Retinal pigment epithelial cell (primary cell): ENCODE results near the gene KRT86.

Experiments used
- DNase-seq: peaks from one replicate; pipeline ENCODE4 v3.0.0-alpha.2; 2010; ENCODE audit warnings: low read depth
- H3K4me3 ChIP-seq: 2 replicates; pipeline ENCODE4 v1.5.1; 2011; ENCODE audit warnings: mild to moderate bottlenecking, low read length, control low read depth, moderate library complexity
- CTCF ChIP-seq: conservative IDR thresholded peaks from 2 replicates; pipeline ENCODE4 v1.5.1; 2011; ENCODE audit warnings: low read depth, low read length, control low read depth, inconsistent platforms

The KRT86 gene

DNA sequence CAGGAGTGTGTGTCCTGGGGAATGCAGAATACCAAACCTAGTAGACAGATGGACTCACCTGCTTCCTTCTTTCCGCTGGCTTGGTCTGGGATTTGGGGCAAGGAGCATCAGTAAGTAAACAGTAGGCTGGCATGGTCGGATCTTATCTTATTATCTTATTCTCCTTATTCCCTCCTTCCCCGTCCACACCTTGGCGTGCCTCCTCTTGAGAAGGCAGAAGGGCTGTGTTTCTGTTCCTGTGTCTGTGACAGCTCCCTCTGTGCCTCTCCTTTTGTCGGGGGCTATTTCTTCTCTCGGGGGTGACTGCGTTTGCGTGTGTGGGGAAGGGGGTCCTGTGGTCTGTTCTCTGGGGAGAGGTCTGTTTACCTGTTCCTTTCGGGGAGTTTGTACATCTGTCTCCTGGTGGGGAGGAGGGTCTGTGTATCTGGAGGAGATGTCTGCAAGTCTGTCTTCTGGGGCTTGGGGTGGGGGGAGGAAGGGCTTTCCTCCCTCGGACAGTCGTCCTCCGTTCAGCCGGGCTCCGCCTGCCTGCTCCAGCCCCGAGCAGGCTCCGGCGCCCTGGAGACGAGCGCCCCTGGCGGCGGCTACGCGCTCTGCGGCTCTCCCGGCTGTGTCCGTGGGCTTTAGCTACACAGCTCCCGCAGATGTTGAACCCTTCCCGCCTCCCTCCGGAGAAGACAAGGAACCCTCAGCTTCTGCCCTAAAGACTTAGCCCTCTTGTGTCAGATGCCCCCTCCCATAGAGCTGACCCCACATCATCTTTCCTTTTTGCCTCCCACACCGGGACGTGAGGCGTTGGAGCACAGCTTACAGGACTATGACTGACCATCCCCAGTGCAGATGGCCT, 4.4 kb downstream of the KRT86 start:
- H3K4me3 ChIP-seq: peak overlapping the region; percentile 26
- DNase-seq: no peak
- peak; percentile 98 for TF ChIP-seq CTCF

GRCh38 chr12:52279422-52280318, 5.2 kb downstream of the KRT86 start:
- H3K4me3 ChIP-seq: no peak overlapping the region
- DNase-seq: no peak
- no peak for TF ChIP-seq CTCF

GRCh38 chr12:52280319-52280795, 5.9 kb downstream of the KRT86 start:
- no peak for TF ChIP-seq CTCF
- DNase-seq: peak; percentile 91
- no peak overlapping the region for H3K4me3 ChIP-seq

DNA sequence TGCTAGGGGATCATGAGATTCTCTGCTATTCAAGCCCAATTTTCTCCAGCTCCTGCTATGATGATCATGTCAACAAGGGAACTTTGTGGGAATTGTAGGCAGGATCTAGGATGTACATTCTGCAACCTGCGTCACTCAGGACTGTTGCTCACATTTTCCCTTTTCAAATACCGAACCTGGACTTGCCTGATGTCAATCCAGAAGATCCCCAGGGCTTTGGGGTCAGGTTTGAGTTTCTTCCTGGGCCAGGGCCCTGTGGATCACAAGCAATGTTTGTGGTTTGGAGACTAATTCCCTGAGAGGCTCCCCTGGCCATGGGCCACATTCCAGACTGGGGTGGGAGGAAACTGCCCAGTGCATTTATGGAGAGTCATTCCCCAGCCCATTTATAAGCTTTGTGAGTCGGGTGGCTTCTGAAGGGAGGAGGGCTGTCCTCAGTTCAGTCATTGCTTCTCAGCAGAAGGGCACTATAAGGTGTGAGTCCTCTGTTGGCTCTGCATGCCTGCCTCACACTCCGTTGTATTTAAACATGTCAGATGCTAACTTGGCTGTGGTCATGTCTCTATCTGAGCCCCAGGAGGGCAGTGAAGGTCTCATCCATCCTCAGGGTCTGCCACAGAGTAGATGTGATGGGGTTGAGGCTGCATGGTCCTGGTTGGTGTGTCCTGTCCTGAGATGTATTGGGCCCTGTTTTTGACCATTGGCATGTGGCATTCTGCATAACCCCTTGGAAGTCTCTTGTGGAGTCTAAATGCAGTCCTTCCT, 6.5 kb downstream of the KRT86 start:
- H3K4me3 ChIP-seq: no peak overlapping the region

DNA sequence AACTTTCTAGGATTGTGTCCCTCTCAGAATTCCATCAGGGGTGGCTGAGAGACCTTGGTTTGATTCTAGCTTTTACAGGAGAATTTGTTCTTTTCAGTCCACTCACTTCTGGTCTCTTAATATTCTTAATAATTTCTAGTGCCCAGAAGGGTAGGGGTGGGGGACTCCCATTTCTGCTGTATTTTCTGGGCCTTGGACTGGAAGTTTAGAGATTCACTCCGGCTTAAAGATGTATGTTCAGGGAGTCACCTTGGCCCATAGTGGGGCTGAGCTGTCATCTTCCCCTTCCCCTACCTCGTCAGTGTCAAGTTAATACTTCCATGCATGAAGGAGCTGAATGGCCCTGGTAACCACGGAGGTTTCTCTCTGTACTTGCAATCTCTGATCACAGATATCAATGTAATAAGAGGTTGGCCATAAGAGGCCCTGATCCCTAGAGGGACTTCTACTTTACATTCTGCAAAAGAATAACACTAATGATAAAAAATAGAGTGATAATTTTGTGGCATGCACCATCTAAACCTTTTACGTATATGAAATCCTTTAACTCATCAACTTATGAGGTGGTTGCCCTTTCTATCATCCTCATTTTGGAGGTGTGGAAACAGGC, 10.2 kb downstream of the KRT86 start:
- no peak for TF ChIP-seq CTCF
- H3K4me3 ChIP-seq: no peak overlapping the region
- no peak for DNase-seq

More for the DNA sequence above, 6.5 kb downstream of the KRT86 start:
- peak; percentile 95 for DNase-seq
- TF ChIP-seq CTCF: no peak

GRCh38 chr12:52285172-52285745, 10.8 kb downstream of the KRT86 start:
- no peak overlapping the region for H3K4me3 ChIP-seq
- DNase-seq: no peak
- TF ChIP-seq CTCF: no peak
